NCI-H146 treated with DMSO at 0.1 percent for 48 hours (cell line): Measurements from ENCODE around the gene ZNF709.
A peak's percentile ranks its signal among the peaks of the same experiment; 100 is the strongest.
"Not testable (repeated sequence)": the region's sequence is repeated elsewhere in the genome, so short reads cannot be mapped to it uniquely, and the experiment has no call there.

Experiments
- DNase-seq: peaks from one replicate; lab custom pipeline; 2025; ENCODE audit not compliant: unreplicated experiment; lab: John Stamatoyannopoulos, UW

The ZNF709 gene

DNA sequence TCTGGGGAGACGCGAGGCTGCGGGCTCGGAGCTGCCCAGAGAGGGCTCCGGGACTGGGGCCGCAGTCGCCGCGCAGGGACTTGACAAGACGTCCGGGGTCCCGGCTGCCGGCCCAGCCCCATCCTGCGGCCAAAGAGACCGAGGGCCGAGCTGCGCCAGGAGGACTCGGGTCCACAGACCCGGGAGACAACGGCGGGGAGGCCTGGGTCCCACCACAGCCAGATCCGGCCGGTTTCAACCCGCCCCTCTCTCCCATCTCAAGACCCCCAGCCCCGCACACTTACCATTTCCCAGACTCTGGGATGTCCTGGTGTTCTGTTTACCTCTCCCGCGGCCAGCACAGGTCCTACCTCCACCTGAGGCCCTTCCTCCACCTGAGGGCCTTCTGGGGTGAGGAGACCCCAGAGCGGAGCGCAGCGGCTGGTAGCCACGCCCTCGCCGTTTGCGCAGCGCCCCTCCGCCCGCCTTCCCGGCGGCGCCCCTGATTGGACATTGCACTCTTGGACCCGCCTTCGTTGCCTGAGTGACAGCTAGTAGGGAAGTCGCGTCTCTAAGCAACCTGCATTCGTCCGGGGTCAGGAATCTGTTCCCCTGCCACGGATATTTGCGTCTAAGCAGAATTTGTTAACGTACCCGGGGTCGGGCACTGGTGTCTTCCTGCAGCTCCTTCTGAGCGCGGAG is at the start of gene ZNF709:
TSS of gene ZNF709 (minus strand) at position 446 of the 681 bp plus-strand sequence. CDS start at position 287, 159 bp downstream.
- peak; percentile 93 for DNase-seq

DNA sequence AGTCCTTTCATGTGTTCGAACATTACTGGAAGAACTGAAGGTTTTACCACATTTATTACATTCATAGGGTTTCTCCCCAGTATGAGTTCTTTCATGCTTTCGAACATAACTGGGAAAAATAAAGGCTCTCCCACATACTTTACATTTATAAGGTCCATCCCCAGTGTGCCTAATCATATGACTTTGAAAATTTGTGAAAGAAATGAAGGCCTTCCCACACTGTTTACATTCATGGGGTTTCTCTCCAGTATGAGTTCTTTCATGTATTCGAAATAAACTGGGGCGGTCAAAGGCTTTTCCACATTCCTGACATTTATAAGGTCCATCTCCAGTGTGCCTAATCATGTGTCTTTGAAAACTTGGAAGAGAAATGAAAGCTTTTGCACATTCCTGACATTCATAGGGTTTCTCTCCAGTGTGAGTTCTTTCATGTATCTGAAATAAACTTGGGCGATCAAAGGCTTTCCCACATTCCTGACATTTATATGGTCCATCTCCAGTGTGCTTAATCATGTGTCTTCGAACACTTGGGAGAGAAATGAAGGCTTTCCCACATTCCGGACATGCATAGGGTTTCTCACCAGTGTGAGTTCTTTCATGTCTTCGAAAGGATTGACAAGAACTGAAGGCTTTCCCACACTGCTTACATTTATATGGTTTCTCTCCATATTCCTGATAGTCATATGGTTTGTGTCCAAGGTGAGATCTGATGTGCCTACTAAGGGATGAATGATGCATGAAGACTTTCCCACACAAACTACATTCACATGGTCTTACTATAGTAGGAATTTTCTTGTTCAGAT is 42.6 kb upstream of the ZNF709 start:
- no peak for DNase-seq

DNA sequence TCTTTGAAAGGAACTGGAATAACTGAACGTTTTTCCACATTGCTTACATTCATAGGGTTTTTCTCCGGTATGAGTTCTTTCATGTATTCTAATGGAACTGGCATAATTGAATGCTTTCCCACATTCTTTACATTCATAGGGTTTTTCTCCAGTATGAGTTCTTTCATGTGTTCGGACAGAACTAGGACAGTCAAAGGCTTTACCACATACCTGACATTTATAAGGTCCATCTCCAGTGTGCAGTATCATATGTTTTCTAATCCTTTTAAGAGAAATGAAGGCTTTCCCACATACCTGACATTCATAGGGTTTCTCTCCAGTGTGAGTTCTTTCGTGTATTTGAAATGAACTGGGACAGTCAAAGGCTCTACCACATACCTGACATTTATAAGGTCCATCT is 41.9 kb upstream of the ZNF709 start:
- no peak for DNase-seq

DNA sequence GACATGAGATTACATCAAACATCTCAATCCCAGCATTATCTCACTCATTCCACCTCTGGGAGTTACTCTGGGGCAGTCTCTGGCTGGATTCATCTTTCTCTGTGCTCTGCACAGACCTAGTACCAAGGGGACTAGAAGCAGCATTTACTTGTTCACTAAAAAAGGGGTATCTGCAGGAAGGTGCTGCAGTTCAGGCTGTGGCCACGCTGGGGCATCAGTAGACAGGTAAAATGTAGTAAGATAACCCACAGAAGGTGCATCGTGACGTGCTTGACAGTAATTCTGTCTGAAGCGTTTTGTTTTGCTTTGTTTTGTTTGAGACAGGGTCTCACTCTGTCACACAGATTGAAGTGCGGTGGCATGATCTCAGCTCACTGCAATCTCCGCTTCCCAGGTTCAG is 37.4 kb upstream of the ZNF709 start:
- DNase-seq, result no peak

DNA sequence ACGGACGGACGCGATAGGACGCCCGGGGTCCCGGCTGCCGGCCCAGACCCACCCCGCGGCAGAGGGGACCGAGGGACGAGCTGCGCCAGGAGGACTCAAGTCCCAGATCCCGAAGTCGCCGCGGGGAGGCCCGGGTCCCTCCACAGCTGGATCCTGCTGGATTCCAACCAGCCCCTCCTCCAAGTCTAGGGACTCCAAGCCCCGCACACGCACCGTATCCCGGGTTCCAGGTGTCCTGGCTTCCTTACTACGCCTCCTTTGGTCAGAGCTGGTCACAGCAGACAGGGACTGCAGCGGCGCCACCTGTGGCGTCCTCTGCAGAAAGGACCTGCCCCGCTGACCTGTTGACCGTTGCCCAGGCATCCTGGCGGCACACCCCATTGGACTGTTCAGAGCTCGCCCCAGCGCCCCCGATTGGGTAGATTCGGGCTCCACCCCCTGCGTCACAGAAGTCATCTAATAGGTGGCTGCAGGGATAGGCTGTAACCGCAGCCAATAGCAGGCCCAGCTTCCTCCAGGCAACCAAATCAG is 29.0 kb upstream of the ZNF709 start:
- no peak for DNase-seq

DNA sequence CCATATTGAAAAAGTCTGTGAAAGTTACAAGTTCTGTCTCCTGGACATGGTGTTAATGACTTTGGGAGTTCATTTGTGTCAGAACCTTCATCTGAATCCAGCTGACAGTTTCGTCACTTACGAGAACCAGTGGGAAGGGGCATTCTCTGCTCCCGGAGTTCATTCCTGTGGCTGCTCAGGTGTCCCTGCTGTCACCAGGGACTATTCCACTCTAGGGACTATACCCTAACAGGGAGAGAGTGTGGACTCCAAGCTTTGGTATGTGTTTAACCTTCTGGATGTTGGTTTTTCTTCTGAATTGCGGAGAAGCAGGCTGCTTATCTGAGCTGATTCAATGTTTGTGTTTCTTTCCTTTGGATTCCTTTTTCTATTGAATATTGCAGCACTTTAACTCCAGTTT is 12.4 kb upstream of the ZNF709 start:
- DNase-seq, result no peak

DNA sequence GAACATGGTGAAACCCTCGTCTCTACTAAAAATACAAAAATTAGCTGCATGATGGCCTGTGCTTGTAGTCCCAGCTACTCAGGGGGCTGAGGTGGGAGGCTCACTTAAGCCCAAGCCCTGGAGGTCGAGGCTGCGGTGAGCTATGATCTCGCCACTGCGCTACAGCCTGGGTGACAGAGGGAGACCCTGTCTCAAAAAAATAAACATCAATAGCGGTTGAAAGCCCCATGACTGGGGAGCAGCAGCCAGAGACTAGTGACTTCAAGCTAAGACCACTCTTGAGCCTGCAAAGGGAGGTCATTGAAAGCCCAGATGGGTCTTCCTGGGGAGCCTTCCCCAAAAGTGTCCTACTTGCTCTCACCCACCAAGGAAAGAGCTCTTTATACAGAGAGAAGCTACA is 11.9 kb upstream of the ZNF709 start:
- DNase-seq, result no peak

DNA sequence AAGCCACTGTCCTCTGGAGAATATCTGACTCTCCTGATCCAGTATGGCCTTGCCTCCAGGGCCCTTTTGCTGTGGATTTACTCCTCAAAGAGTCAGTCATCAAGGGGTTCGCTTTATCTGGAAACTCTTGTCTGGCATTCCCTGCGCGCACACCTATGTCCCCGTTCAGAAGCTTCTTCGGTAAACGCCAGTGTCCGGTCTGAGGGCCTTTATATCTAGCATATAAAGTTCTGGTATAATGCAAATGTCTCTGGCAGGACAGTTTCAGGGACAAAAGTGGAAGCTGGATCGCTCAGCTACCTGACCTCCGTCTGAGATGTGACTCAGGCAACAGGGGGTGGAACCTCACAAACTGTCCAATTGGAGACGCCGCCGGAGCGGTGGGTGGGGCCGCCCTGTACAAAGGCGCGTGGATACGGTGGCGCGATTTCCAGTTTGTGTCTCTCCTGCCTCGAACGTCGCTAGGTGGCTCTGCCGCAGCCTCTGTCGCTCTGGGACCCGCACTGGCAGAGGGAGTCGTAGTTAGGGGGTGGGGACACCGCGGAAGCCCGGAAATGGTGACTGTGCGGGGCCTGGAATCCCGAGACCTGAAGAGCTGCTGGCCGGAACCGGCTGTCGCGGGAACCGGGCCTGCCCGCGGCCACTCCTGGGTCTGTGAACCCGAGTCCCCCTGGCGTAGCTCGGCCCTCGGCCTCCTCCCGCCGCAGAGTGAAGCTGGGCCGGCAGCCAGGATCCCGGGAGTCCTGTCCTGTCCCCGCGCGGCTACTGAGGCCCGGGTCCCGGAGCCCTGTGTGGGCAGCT is 10.6 kb upstream of the ZNF709 start:
- peak; percentile 99 for DNase-seq

DNA sequence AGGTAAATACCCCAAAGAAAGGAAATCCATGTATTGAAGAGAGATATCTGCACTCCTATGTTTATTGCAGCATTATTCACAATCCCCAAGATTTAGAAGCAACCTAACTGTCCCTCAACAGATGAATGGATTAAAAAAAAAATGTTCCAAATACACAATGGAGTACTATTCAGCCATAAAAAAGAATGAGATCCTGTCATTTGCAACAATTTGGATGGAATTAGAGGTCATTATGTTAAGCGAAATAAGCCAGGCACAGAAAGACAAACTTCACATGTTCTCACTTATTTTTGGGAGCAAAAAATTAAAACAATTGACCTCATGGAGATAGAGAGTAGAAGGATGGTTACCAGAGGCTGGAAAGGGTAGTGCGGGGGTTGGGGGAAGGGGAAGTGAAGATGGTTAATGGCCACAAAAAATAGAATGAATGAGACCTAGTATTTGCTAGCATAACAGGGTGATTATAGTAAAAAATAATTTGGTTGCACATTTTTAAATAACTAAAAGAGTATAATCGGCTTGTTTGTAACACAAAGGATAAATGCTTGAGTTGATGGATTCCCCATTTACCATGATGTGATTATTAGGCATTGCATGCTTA is 9.7 kb upstream of the ZNF709 start:
- DNase-seq, result no peak

DNA sequence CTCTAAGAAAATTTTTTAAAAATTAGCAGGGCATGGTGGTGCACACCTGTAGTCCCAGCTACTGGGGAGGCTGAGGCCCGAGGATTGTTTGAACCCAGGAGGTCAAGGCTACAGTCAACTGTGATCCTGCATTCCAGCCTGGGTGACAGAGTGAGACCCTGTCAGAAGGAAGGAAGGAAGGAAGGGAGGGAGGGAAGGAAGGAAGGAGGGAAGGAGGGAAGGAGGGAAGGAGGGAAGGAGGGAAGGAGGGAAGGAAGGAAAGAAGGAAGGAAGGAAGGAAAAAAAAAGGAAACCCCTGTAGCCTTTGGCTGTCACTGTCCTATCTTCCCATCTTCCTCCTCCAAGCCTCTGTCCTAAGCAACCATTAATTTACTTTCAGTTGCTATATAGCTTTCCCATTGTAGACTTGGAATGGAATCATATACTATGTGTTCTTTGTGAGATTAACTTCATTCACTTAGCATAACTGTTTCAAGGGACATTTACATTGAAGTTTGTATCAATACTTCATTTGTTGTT is 1.7 kb upstream of the ZNF709 start:
- DNase-seq, result not testable (repeated sequence)

DNA sequence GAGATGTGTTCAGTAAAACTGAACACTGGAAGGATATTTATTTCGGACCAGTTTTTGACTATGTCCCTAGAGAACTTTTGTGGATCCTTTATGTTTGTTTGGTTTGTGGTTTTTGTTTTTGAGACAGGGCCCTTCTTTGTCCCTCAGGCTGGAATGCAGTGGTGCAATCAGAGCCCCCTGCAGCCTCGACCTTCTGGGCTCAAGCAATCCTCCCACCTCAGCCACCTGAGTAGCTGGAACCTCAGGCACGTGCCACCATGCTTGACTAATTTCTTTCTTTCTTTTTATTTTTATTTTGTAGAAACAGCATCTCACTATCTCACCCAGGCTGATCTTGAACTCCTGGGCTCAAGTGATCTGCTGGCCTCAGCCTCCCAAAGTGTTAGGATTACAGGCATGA is 955 bp upstream of the ZNF709 start:
- no peak for DNase-seq

DNA sequence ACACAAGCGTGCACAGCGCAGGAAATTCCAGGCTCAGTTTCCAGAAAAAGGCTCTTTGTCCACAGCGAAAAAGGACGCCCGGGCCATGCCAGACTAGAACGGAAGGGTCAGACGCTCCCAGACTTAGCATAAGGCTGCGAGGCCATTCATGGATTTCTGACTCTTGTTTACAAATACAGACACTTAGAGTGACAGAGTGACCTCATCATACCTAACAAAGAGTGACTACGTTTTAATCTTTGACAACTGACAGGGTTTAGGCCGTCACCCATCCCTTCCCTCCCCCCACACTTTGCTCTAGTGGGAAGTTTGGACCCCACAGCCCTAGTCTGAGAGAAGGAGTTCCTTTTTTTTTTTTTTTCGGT is 418 bp upstream of the ZNF709 start:
- DNase-seq, result peak; percentile 75

DNA sequence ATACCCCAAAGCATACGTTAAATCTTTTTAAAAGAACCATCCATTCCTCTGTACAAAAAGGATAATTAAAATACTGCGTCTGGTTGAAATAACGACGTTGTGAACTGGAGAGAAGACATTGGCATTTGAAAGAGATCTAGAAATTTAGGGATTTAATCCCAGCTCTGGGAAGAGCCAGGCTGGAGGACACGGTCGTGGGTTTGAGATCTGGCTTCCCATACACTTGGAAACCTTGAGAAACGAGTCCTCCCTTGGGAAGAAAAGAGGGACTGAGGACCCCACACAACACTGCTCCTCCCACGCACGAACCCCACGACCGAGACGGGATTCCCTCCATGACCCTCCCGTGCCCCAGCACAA is 625 bp downstream of the ZNF709 start:
- no peak for DNase-seq

DNA sequence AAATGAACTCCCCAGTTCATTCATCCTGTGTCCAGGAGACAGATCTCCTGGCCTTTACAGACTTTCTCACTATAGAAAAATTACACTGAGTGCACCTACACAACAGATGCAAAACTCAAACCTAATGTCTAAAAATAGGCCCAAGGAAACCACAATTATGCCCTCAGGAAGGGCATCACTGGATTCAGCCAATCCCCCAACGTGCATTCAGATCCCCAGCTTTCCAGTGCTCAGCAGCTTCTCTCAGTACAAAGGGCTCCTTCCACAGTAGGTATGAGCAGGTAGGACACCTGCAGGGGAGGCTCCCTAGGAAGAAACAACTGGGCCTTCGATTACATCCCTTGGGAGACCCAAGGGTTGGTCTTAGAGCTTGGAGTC is 2.1 kb downstream of the ZNF709 start:
- no peak for DNase-seq

DNA sequence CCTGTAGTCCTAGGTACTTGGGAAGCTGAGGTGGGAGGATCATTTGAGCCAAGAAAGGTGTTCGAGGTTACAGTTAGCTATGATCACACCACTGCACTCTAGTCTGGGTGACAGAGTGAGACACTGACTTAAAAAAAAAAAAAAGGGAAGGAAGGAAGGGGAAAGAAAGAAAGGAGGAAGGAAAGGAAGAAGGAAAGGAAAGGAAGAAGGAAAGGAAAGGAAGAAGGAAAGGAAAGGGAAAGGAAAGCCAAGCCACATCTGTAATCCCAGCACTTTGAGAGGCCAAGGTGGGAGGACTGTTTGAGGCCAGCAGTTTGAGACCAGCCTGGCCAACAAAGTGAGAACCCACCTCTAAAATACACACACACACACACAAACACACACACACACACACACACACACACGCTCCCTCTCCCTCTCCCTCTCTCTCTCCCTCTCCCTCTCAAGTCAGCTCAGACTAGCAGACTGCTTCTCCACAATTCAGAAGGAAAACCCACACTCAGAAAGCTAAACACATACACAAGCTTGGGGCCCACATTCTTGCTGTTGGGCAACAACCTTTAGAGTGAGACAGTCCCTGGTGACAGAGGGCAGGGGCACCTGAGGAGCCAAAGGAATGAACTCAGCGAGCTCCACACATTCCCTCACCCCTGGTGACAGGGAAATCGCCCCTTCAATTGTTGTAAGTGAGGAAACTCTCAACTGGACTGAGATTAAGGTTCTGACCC is 2.7 kb downstream of the ZNF709 start:
- DNase-seq, result no peak

DNA sequence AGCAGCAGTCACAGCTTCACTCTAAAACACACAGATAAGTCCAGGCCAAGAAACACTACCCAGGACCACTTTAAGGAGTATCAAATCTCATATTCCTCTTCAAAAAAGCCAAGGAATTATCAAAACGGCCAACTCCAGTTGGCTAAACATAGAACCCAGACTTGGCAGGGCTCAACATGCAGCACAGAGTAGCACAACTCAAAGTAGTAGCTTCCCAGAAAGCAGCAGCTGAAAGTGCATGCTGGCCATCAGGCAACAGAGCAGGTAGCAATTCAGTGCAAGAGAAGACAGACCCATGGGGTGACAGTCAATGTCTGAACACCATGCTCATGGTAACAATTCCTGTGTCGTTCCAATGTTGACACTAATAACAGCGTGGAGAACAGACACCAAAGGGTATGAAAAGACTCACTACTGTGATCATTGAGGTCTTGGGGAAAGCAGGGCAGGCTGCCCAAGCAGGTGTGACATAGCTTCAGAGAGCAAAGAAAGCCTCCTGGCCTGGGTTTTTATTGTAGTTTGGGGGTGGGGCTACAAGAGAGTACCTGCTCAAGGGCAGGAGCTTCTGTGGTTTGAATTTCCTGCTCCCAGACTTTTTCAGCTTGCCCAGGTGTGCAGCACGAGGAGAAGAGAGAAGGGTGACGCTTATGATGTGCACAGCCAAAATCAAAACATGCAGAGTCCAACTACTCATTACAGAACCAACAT is 6.2 kb downstream of the ZNF709 start:
- DNase-seq, result peak; percentile 33

DNA sequence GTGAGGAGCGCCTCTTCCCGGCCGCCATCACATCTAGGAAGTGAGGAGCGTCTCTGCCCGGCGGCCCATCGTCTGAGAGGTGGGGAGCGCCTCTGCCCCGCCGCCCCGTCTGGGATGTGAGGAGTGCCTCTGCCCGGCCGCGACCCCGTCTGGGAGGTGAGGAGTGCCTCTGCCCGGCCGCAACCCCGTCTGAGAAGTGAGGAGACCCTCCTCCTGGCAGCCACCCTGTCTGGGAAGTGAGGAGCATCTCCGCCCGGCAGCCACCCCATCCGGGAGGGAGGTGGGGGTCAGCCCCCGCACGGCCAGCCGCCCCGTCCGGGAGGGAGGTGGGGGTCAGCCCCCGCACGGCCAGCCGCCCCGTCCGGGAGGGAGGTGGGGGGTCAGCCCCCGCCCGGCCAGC is 17.0 kb downstream of the ZNF709 start:
- not testable (repeated sequence) for DNase-seq

DNA sequence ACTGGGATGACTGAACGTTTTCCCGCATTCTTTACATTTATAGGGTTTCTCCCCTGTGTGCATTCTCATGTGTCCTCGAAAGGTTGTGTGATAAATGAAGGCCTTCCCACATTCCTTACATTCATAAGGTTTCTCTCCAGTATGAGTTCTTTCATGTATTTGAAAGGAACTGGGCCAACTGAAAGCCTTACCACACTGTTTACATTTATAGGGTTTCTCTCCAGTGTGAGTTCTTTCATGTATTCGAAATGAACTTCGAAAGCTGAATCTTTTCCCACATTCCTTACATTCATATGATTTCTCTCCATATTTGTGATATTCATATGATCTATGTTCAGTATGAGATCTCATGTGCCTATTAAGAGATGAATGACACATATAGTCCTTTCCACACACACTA is 19.4 kb downstream of the ZNF709 start:
- DNase-seq, result no peak

DNA sequence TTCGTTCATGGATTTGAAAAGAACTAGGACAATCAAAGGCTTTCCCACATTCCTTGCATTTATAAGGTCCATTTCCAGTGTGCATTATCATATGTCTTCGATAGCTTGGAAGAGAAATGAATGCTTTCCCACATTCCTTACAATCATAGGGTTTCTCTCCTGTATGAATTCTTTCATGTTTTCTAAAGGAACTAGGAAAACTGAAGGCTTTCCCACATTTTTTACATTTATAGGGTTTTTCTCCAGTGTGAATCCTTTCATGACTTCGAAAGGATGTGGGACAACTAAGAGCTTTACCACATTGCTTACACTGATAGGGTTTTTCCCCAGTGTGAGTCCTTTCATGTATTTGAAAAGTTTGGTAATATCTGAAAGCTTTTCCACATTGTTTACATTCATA is 19.8 kb downstream of the ZNF709 start:
- no peak for DNase-seq

DNA sequence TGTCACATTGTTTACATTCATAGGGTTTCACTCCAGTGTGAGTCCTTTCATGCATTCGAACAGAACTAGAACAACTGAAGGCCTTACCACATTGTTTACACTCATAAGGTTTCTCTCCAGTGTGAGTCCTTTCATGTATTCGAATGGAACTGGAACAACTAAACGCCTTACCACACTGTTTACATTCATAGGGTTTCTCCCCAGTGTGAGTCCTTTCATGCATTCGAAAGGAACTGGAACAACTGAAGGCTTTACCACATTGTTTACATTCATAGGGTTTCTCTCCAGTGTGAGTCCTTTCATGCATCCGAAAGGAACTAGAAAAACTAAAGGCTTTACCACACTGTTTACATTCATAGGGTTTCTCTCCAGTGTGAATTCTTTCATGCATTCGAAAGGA is 20.5 kb downstream of the ZNF709 start:
- DNase-seq, result not testable (repeated sequence)
